HEK293 (cell line): ENCODE data around the gene CERS3.

ENCODE experiments used
- CTCF ChIP-seq: fragments of 450-650 bp; formaldehyde crosslinking; IDR thresholded peaks from 2 replicates; pipeline ENCODE4 v1.5.1; 2016; ENCODE audit warnings: missing biosample characterization, missing genetic modification characterization
- INSM2 ChIP-seq: fragments of 450-650 bp; formaldehyde crosslinking; IDR thresholded peaks from 2 replicates; pipeline ENCODE4 v1.5.1; 2016; ENCODE audit warnings: missing biosample characterization, missing genetic modification characterization
- KLF16 ChIP-seq: fragments of 450-650 bp; formaldehyde crosslinking; IDR thresholded peaks from 2 replicates; pipeline ENCODE4 v1.5.1; 2017; ENCODE audit warnings: missing biosample characterization, missing genetic modification characterization
- PRDM4 ChIP-seq: fragments of 450-650 bp; formaldehyde crosslinking; IDR thresholded peaks from 2 replicates; pipeline ENCODE4 v1.5.1; 2017; ENCODE audit warnings: missing biosample characterization, missing genetic modification characterization
- ZFP37 ChIP-seq: fragments of 450-650 bp; formaldehyde crosslinking; IDR thresholded peaks from 2 replicates; pipeline ENCODE4 v1.5.1; 2016; ENCODE audit warnings: missing biosample characterization, missing genetic modification characterization
- ZIC2 ChIP-seq: fragments of 450-650 bp; formaldehyde crosslinking; IDR thresholded peaks from 2 replicates; pipeline ENCODE4 v1.5.1; 2016; ENCODE audit warnings: missing biosample characterization, missing genetic modification characterization
- ZNF138 ChIP-seq: fragments of 450-650 bp; formaldehyde crosslinking; IDR thresholded peaks from 2 replicates; pipeline ENCODE4 v1.5.1; 2016; ENCODE audit warnings: missing biosample characterization, missing genetic modification characterization, borderline replicate concordance
- ZNF274 ChIP-seq, 2 experiments: fragments of 200-500 bp in 1 of 2; fragments of 450-650 bp in 1 of 2; sonication (Bioruptor generic) in 1 of 2; formaldehyde crosslinking in 1 of 2; IDR thresholded peaks; 2 replicates each; pipeline versions ENCODE4 v1.5.1 to v1.6.1; 2014 to 2016; ENCODE audit warnings: borderline replicate concordance in 1 of 2, inconsistent platforms in 1 of 2, low read length in 1 of 2, missing biosample characterization in 1 of 2, missing genetic modification characterization in 1 of 2
- ZNF621 ChIP-seq: fragments of 450-650 bp; formaldehyde crosslinking; IDR thresholded peaks from 2 replicates; pipeline ENCODE4 v1.5.1; 2017; ENCODE audit warnings: missing biosample characterization, missing genetic modification characterization
- ZNF658 ChIP-seq: fragments of 450-650 bp; formaldehyde crosslinking; IDR thresholded peaks from 2 replicates; pipeline ENCODE4; 2016; ENCODE audit warnings: missing biosample characterization, missing genetic modification characterization
- TF ChIP-seq, protein P1 (sequence below): fragments of 450-650 bp; formaldehyde crosslinking; IDR thresholded peaks from 2 replicates; pipeline ENCODE4 v1.5.1; 2016; ENCODE audit warnings: missing biosample characterization, missing genetic modification characterization

DNA sequence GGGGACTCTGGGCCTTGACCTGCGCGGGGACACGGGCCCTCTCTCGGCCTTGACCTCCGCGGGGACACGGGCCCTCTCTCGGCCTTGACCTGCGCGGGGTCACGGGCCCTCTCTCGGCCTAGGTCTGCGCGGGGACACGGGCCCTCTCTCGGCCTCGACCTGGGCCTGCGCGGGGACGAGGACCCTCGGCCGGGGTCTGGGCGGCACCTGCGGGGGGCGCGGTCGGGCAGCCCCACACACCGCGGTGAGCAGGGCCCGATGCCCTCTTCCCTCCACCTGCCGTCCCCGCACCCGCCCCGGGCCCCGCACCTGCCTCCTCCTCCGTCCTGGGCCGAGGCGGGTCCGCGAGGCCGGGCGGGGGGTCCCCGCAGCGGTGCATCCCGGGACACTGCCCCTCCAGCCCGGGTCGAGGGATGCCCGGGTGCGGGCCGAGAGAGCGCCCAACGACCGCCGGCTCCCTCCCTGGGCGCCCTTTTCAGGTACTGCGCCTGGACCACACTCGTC lies 15.6 kb upstream of the CERS3 start:
- TF ChIP-seq CTCF (tag by site-specific recombination): no peak
- no peak for TF ChIP-seq KLF16 (tag by site-specific recombination)
- TF ChIP-seq, protein P1, sequence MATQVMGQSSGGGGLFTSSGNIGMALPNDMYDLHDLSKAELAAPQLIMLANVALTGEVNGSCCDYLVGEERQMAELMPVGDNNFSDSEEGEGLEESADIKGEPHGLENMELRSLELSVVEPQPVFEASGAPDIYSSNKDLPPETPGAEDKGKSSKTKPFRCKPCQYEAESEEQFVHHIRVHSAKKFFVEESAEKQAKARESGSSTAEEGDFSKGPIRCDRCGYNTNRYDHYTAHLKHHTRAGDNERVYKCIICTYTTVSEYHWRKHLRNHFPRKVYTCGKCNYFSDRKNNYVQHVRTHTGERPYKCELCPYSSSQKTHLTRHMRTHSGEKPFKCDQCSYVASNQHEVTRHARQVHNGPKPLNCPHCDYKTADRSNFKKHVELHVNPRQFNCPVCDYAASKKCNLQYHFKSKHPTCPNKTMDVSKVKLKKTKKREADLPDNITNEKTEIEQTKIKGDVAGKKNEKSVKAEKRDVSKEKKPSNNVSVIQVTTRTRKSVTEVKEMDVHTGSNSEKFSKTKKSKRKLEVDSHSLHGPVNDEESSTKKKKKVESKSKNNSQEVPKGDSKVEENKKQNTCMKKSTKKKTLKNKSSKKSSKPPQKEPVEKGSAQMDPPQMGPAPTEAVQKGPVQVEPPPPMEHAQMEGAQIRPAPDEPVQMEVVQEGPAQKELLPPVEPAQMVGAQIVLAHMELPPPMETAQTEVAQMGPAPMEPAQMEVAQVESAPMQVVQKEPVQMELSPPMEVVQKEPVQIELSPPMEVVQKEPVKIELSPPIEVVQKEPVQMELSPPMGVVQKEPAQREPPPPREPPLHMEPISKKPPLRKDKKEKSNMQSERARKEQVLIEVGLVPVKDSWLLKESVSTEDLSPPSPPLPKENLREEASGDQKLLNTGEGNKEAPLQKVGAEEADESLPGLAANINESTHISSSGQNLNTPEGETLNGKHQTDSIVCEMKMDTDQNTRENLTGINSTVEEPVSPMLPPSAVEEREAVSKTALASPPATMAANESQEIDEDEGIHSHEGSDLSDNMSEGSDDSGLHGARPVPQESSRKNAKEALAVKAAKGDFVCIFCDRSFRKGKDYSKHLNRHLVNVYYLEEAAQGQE (tag by site-specific recombination): no peak
- TF ChIP-seq ZNF274 (IDR thresholded peaks at IDR 0.05; ENCODE audit: low read length): no peak
- no peak for TF ChIP-seq ZNF274 (tag by site-specific recombination; IDR thresholded peaks at IDR 0.05; ENCODE audit: borderline replicate concordance)
- no peak for TF ChIP-seq PRDM4
- no peak for TF ChIP-seq ZFP37 (tag by site-specific recombination)
- no peak for TF ChIP-seq ZNF621
- no peak for TF ChIP-seq ZNF658 (tag by site-specific recombination)
- no peak for TF ChIP-seq INSM2 (tag by site-specific recombination)
- TF ChIP-seq ZIC2: no peak
- TF ChIP-seq ZNF138: no peak
